GM23338 (cell line): Measurements from ENCODE around the gene COL4A1. TPM values are rescaled to one million over a fixed set of nuclear protein-coding genes. Genes with fewer than 3 reads are reported as not detected.

ENCODE experiments used
- ATAC-seq: fragments of 200-7000 bp; cut with Tn5 transposase; 3 replicates; pipeline ENCODE4 v1.9.1; 2020
- DNase-seq: peaks from one replicate; pipeline ENCODE4 v3.0.0-alpha.2; 2015; ENCODE audit warnings: low spot score
- H2AFZ ChIP-seq: fragments of 200-600 bp; sonication (generic); 2 replicates; pipeline ENCODE4 v1.8.0; 2016; ENCODE audit warnings: antibody characterized with exemption, mild to moderate bottlenecking, moderate library complexity
- H3F3A ChIP-seq: fragments of 200-600 bp; sonication (generic); replicated peaks from 2 replicates; pipeline ENCODE4 v1.8.0; 2017; ENCODE audit warnings: antibody characterized with exemption, mixed run types, low read depth
- H3K27ac ChIP-seq: fragments of 200-600 bp; sonication (generic); 2 replicates; pipeline ENCODE4 v1.6.1; 2016; ENCODE audit warnings: low read depth
- H3K27me3 ChIP-seq: fragments of 200-600 bp; sonication (generic); 2 replicates; pipeline ENCODE4 v1.8.0; 2016; ENCODE audit warnings: mild to moderate bottlenecking, mixed run types, moderate library complexity; ENCODE audit not compliant: insufficient read depth
- H3K36me3 ChIP-seq: fragments of 200-600 bp; sonication (generic); 2 replicates; pipeline ENCODE4 v1.8.0; 2016; ENCODE audit warnings: mild to moderate bottlenecking; ENCODE audit not compliant: insufficient read depth
- H3K4me1 ChIP-seq: fragments of 200-600 bp; sonication (generic); 2 replicates; pipeline ENCODE4 v1.8.0; 2016; ENCODE audit warnings: mild to moderate bottlenecking, moderate library complexity; ENCODE audit not compliant: insufficient read depth
- H3K4me2 ChIP-seq: fragments of 200-600 bp; sonication (generic); 2 replicates; pipeline ENCODE4 v1.7.1; 2017; ENCODE audit warnings: mixed run types
- H3K4me3 ChIP-seq: fragments of 200-600 bp; sonication (generic); 2 replicates; pipeline ENCODE4 v1.6.1; 2016; ENCODE audit warnings: mixed run types
- H3K79me2 ChIP-seq: fragments of 200-600 bp; sonication (generic); replicated peaks from 2 replicates; pipeline ENCODE4 v1.8.0; 2017; ENCODE audit warnings: mild to moderate bottlenecking; ENCODE audit not compliant: insufficient read depth
- H3K9me2 ChIP-seq: fragments of 200-600 bp; sonication (generic); 2 replicates; pipeline ENCODE4 v1.8.0; 2017; ENCODE audit not compliant: insufficient read depth
- H4K20me1 ChIP-seq: fragments of 200-600 bp; sonication (generic); replicated peaks from 2 replicates; pipeline ENCODE4 v1.8.0; 2017; ENCODE audit warnings: mild to moderate bottlenecking; ENCODE audit not compliant: insufficient read depth
- H3K27ac Mint-ChIP-seq: 2 replicates; pipeline ENCODE4 v1.8.0; 2020; ENCODE audit warnings: inconsistent platforms, mild to moderate bottlenecking, moderate library complexity, mixed read lengths
- H3K27me3 Mint-ChIP-seq: 3 replicates; pipeline ENCODE4 v1.8.0; 2022; ENCODE audit warnings: low read depth, mild to moderate bottlenecking, moderate library complexity, mixed read lengths, inconsistent platforms; ENCODE audit not compliant: insufficient read depth, poor library complexity
- H3K36me3 Mint-ChIP-seq: 3 replicates; pipeline ENCODE4 v1.8.0; 2021; ENCODE audit warnings: low read depth, mild to moderate bottlenecking, inconsistent platforms, moderate library complexity, mixed read lengths
- H3K4me1 Mint-ChIP-seq: 3 replicates; pipeline ENCODE4 v1.8.0; 2020; ENCODE audit warnings: mild to moderate bottlenecking, inconsistent platforms, mixed read lengths
- H3K4me3 Mint-ChIP-seq: 3 replicates; pipeline ENCODE4 v1.8.0; 2021; ENCODE audit warnings: moderate library complexity, mild to moderate bottlenecking, inconsistent platforms, mixed read lengths
- H3K9me3 Mint-ChIP-seq: 3 replicates; pipeline ENCODE4 v1.8.0; 2020; ENCODE audit warnings: moderate library complexity, mild to moderate bottlenecking, inconsistent platforms, mixed read lengths
- CREB1 ChIP-seq: fragments of 250-450 bp; sonication (Bioruptor Pico); IDR thresholded peaks from 2 replicates; pipeline ENCODE4 v1.5.0; 2020; ENCODE audit warnings: low read depth, mild to moderate bottlenecking, moderate library complexity
- ETS1 ChIP-seq: IDR thresholded peaks from 2 replicates; pipeline ENCODE4 v1.6.1; 2016; ENCODE audit warnings: antibody characterized with exemption
- EZH2 ChIP-seq: fragments of 200-600 bp; sonication (generic); IDR thresholded peaks from one replicate; pipeline ENCODE4 v1.8.0; 2017; ENCODE audit warnings: antibody characterized with exemption, mild to moderate bottlenecking, low read depth; ENCODE audit not compliant: unreplicated experiment
- EZH2phosphoT487 ChIP-seq: fragments of 200-600 bp; sonication (generic); IDR thresholded peaks from one replicate; pipeline ENCODE4 v1.8.1; 2018; ENCODE audit warnings: antibody characterized with exemption; ENCODE audit not compliant: unreplicated experiment
- JUNB ChIP-seq: IDR thresholded peaks from one replicate; pipeline ENCODE4 v1.6.1; 2016; ENCODE audit warnings: antibody characterized with exemption; ENCODE audit not compliant: unreplicated experiment
- NANOG ChIP-seq: IDR thresholded peaks from 2 replicates; pipeline ENCODE4 v1.6.1; 2016; ENCODE audit warnings: antibody characterized with exemption, borderline replicate concordance
- POLR2AphosphoS5 ChIP-seq: IDR thresholded peaks from 2 replicates; pipeline ENCODE4 v1.6.1; 2016; ENCODE audit warnings: antibody characterized with exemption, low read depth
- STAT1 ChIP-seq: IDR thresholded peaks from one replicate; pipeline ENCODE4 v1.6.1; 2016; ENCODE audit warnings: antibody characterized with exemption; ENCODE audit not compliant: unreplicated experiment
- ZNF114 ChIP-seq: fragments of 250-450 bp; sonication (Bioruptor Pico); IDR thresholded peaks from 2 replicates; pipeline ENCODE4 v1.5.0; 2020; ENCODE audit warnings: mild to moderate bottlenecking, moderate library complexity
- ZNF331 ChIP-seq: fragments of 250-450 bp; sonication (Bioruptor Pico); IDR thresholded peaks from 2 replicates; pipeline ENCODE4 v1.5.0; 2020; ENCODE audit warnings: low read depth, mild to moderate bottlenecking, moderate library complexity
- polyA plus RNA-seq: library from polyadenylated mRNA; unstranded; fragments of >200 nt; fragmentation: Nextera tagmentation; extraction: Ambion mirVana; gene quantifications from 2 replicates; pipeline ENCODE4 v1.2.1, GENCODE V29; 2016
- total RNA-seq: library from RNA; depleted of rRNA; stranded (reverse); fragments of >200 nt; shearing (Covaris generic); gene quantifications from 2 replicates; pipeline ENCODE4 v1.2.3, GENCODE V29; 2014
- TF ChIP-seq, protein P1 (sequence below): fragments of 250-450 bp; sonication (Bioruptor Pico); IDR thresholded peaks from 2 replicates; pipeline ENCODE4 v1.5.0; 2020; ENCODE audit warnings: mild to moderate bottlenecking, moderate library complexity
- TF ChIP-seq, protein P2 (sequence below), 2 experiments: fragments of 200-600 bp in 1 of 2; sonication (generic) in 1 of 2; conservative IDR thresholded peaks; 2 replicates each; pipeline versions ENCODE4 v1.5.1 to v1.6.1; 2016 to 2017; ENCODE audit warnings: antibody characterized with exemption in 2 of 2, low read depth in 2 of 2, mild to moderate bottlenecking in 2 of 2, moderate library complexity in 1 of 2

Gene COL4A1
- total and polyA plus RNA-seq, 2 experiments from 2014 or later: 39.1 to 110 TPM

- Mint-ChIP-seq H3K36me3 (peaks cover 10% of the 10 kb centered on the region; the same call in 2 of the 3 replicates), H3K4me1 (no peaks in the 10 kb centered on the region; the same call in 2 of the 3 replicates), H3K27ac (no peak overlapping the region), H3K27me3 (no peaks in the 10 kb centered on the region), H3K4me3 (no peak overlapping the region), H3K9me3 (peaks cover 27% of the 10 kb centered on the region)
- DNase-seq: no peak
- Histone ChIP-seq H3K4me3 (no peak overlapping the region), H3K36me3 (peaks cover 5% of the 10 kb centered on the region; the same call in 1 of the 2 replicates), H3F3A (no peaks in the 10 kb centered on the region), H3K79me2 (no peaks in the 10 kb centered on the region), H2AFZ (no peak overlapping the region), H3K4me1 (no peaks in the 10 kb centered on the region), H3K27ac (no peak overlapping the region), H4K20me1 (no peaks in the 10 kb centered on the region), H3K9me2 (no peaks in the 10 kb centered on the region; the same call in 1 of the 2 replicates), H3K27me3 (no peaks in the 10 kb centered on the region), H3K4me2 (no peak overlapping the region)
- no peak for ATAC-seq
- TF ChIP-seq STAT1 (no peak), EZH2phosphoT487 (no peak), JUNB (no peak), NANOG (no peak), CREB1 (no peak), ZNF331 (CRISPR knock-in tag) (no peak), ZNF114 (no peak), ETS1 (no peak), POLR2AphosphoS5 (no peak), EZH2 (no peak)
- TF ChIP-seq, protein P1, sequence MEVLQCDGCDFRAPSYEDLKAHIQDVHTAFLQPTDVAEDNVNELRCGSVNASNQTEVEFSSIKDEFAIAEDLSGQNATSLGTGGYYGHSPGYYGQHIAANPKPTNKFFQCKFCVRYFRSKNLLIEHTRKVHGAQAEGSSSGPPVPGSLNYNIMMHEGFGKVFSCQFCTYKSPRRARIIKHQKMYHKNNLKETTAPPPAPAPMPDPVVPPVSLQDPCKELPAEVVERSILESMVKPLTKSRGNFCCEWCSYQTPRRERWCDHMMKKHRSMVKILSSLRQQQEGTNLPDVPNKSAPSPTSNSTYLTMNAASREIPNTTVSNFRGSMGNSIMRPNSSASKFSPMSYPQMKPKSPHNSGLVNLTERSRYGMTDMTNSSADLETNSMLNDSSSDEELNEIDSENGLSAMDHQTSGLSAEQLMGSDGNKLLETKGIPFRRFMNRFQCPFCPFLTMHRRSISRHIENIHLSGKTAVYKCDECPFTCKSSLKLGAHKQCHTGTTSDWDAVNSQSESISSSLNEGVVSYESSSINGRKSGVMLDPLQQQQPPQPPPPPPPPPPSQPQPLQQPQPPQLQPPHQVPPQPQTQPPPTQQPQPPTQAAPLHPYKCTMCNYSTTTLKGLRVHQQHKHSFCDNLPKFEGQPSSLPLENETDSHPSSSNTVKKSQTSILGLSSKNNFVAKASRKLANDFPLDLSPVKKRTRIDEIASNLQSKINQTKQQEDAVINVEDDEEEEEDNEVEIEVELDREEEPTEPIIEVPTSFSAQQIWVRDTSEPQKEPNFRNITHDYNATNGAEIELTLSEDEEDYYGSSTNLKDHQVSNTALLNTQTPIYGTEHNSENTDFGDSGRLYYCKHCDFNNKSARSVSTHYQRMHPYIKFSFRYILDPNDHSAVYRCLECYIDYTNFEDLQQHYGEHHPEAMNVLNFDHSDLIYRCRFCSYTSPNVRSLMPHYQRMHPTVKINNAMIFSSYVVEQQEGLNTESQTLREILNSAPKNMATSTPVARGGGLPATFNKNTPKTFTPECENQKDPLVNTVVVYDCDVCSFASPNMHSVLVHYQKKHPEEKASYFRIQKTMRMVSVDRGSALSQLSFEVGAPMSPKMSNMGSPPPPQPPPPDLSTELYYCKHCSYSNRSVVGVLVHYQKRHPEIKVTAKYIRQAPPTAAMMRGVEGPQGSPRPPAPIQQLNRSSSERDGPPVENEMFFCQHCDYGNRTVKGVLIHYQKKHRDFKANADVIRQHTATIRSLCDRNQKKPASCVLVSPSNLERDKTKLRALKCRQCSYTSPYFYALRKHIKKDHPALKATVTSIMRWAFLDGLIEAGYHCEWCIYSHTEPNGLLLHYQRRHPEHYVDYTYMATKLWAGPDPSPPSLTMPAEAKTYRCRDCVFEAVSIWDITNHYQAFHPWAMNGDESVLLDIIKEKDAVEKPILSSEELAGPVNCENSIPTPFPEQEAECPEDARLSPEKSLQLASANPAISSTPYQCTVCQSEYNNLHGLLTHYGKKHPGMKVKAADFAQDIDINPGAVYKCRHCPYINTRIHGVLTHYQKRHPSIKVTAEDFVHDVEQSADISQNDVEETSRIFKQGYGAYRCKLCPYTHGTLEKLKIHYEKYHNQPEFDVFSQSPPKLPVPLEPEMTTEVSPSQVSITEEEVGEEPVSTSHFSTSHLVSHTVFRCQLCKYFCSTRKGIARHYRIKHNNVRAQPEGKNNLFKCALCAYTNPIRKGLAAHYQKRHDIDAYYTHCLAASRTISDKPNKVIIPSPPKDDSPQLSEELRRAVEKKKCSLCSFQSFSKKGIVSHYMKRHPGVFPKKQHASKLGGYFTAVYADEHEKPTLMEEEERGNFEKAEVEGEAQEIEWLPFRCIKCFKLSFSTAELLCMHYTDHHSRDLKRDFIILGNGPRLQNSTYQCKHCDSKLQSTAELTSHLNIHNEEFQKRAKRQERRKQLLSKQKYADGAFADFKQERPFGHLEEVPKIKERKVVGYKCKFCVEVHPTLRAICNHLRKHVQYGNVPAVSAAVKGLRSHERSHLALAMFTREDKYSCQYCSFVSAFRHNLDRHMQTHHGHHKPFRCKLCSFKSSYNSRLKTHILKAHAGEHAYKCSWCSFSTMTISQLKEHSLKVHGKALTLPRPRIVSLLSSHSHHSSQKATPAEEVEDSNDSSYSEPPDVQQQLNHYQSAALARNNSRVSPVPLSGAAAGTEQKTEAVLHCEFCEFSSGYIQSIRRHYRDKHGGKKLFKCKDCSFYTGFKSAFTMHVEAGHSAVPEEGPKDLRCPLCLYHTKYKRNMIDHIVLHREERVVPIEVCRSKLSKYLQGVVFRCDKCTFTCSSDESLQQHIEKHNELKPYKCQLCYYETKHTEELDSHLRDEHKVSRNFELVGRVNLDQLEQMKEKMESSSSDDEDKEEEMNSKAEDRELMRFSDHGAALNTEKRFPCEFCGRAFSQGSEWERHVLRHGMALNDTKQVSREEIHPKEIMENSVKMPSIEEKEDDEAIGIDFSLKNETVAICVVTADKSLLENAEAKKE (CRISPR knock-in tag): no peak
- TF ChIP-seq, protein P2, sequence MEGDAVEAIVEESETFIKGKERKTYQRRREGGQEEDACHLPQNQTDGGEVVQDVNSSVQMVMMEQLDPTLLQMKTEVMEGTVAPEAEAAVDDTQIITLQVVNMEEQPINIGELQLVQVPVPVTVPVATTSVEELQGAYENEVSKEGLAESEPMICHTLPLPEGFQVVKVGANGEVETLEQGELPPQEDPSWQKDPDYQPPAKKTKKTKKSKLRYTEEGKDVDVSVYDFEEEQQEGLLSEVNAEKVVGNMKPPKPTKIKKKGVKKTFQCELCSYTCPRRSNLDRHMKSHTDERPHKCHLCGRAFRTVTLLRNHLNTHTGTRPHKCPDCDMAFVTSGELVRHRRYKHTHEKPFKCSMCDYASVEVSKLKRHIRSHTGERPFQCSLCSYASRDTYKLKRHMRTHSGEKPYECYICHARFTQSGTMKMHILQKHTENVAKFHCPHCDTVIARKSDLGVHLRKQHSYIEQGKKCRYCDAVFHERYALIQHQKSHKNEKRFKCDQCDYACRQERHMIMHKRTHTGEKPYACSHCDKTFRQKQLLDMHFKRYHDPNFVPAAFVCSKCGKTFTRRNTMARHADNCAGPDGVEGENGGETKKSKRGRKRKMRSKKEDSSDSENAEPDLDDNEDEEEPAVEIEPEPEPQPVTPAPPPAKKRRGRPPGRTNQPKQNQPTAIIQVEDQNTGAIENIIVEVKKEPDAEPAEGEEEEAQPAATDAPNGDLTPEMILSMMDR (conservative IDR thresholded peaks at IDR 0.05; ENCODE audit: low read depth in 2 of 2): no peak
Observed at GRCh38 chr13:110103026-110103425, 203.9 kb downstream of the COL4A1 start.
